ENCODE measurements around the gene BNC2.

GRCh38 chr9:16387382-16387781 is 483.1 kb downstream of the BNC2 start:
- TF ChIP-seq CEBPB (IDR thresholded peaks at IDR 0.05), result no peak
- TF ChIP-seq ZBTB7A (IDR thresholded peaks at IDR 0.05; ENCODE audit: low read depth), result no peak
- no peak for TF ChIP-seq EP300 (IDR thresholded peaks at IDR 0.05; ENCODE audit: borderline replicate concordance)
- no peak for TF ChIP-seq TEAD4 (IDR thresholded peaks at IDR 0.05)
- TF ChIP-seq TAF1 (IDR thresholded peaks at IDR 0.05; ENCODE audit: low read depth), result no peak
- TF ChIP-seq NFIC (IDR thresholded peaks at IDR 0.05), result no peak
- TF ChIP-seq FOXM1 (IDR thresholded peaks at IDR 0.05; ENCODE audit: borderline replicate concordance, low read depth), result no peak
- TF ChIP-seq, protein P1, sequence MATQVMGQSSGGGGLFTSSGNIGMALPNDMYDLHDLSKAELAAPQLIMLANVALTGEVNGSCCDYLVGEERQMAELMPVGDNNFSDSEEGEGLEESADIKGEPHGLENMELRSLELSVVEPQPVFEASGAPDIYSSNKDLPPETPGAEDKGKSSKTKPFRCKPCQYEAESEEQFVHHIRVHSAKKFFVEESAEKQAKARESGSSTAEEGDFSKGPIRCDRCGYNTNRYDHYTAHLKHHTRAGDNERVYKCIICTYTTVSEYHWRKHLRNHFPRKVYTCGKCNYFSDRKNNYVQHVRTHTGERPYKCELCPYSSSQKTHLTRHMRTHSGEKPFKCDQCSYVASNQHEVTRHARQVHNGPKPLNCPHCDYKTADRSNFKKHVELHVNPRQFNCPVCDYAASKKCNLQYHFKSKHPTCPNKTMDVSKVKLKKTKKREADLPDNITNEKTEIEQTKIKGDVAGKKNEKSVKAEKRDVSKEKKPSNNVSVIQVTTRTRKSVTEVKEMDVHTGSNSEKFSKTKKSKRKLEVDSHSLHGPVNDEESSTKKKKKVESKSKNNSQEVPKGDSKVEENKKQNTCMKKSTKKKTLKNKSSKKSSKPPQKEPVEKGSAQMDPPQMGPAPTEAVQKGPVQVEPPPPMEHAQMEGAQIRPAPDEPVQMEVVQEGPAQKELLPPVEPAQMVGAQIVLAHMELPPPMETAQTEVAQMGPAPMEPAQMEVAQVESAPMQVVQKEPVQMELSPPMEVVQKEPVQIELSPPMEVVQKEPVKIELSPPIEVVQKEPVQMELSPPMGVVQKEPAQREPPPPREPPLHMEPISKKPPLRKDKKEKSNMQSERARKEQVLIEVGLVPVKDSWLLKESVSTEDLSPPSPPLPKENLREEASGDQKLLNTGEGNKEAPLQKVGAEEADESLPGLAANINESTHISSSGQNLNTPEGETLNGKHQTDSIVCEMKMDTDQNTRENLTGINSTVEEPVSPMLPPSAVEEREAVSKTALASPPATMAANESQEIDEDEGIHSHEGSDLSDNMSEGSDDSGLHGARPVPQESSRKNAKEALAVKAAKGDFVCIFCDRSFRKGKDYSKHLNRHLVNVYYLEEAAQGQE (IDR thresholded peaks at IDR 0.05; ENCODE audit: low read depth), result no peak
- no peak for TF ChIP-seq YY1 (IDR thresholded peaks at IDR 0.05; ENCODE audit: low read depth)
- TF ChIP-seq CREB1 (IDR thresholded peaks at IDR 0.05; ENCODE audit: low read depth), result no peak
- TF ChIP-seq TCF12 (IDR thresholded peaks at IDR 0.05; ENCODE audit: low read depth), result no peak
- TF ChIP-seq EGR1 (IDR thresholded peaks at IDR 0.05), result no peak
- TF ChIP-seq, protein P2, sequence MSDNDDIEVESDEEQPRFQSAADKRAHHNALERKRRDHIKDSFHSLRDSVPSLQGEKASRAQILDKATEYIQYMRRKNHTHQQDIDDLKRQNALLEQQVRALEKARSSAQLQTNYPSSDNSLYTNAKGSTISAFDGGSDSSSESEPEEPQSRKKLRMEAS (IDR thresholded peaks at IDR 0.05), result no peak
- TF ChIP-seq, protein P3, sequence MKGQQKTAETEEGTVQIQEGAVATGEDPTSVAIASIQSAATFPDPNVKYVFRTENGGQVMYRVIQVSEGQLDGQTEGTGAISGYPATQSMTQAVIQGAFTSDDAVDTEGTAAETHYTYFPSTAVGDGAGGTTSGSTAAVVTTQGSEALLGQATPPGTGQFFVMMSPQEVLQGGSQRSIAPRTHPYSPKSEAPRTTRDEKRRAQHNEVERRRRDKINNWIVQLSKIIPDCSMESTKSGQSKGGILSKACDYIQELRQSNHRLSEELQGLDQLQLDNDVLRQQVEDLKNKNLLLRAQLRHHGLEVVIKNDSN (IDR thresholded peaks at IDR 0.05), result no peak

Data from Ishikawa (cell line).